Subcutaneous abdominal adipose tissue (tissue), 5 donors: ENCODE results near the gene SRSF8.
"Not testable (repeated sequence)": the region's sequence is repeated elsewhere in the genome, so short reads cannot be mapped to it uniquely, and the experiment has no call there.

ENCODE experiments used
- H3K27ac ChIP-seq: one replicate; pipeline ENCODE4 v1.7.0; 2013; ENCODE audit warnings: low read depth, mild to moderate bottlenecking, inconsistent platforms, low read length, moderate library complexity
- H3K27me3 ChIP-seq, 5 donors: one replicate each; pipeline ENCODE4 v1.7.0; 2013; ENCODE audit warnings: low read length in 5 of 5, inconsistent platforms in 1 of 5; ENCODE audit not compliant: control insufficient read depth in 5 of 5, insufficient read depth in 4 of 5
- H3K36me3 ChIP-seq, 5 donors: one replicate each; pipeline ENCODE4 v1.7.0; 2013; ENCODE audit warnings: low read length in 5 of 5; ENCODE audit not compliant: control insufficient read depth in 5 of 5, insufficient read depth in 5 of 5
- H3K4me1 ChIP-seq, 5 donors: one replicate each; pipeline ENCODE4 v1.7.0; 2013; ENCODE audit warnings: low read length in 5 of 5, mild to moderate bottlenecking in 3 of 5, moderate library complexity in 1 of 5; ENCODE audit not compliant: control insufficient read depth in 5 of 5, insufficient read depth in 5 of 5
- H3K4me3 ChIP-seq, 5 donors: one replicate each; pipeline ENCODE4 v1.7.0; 2013; ENCODE audit warnings: low read length in 5 of 5, low read depth in 1 of 5
- H3K9ac ChIP-seq, 5 donors: one replicate each; pipeline ENCODE4 v1.7.0; 2013; ENCODE audit warnings: low read length in 5 of 5, mild to moderate bottlenecking in 4 of 5, moderate library complexity in 3 of 5
- H3K9me3 ChIP-seq, 5 donors: one replicate each; pipeline ENCODE4 v1.7.0; 2013; ENCODE audit warnings: low read length in 5 of 5; ENCODE audit not compliant: control insufficient read depth in 5 of 5
- donor health status: healthy.
- donor health status: healthy.
- donor health status: healthy.
- donor health status: healthy.
- donor health status: healthy.

Gene SRSF8

GRCh38 chr11:95044010-95044409 lies 22.7 kb upstream of the SRSF8 start:
- Histone ChIP-seq H3K9me3 (no peaks in the 10 kb centered on the region), H3K27me3 (peaks cover 0 to 14% (median 6%) of the 10 kb centered on the region in 5 donors), H3K9ac (no peak overlapping the region), H3K4me1 (no peaks in the 10 kb centered on the region), H3K36me3 (no peaks in the 10 kb centered on the region), H3K4me3 (no peak overlapping the region), H3K27ac (no peak overlapping the region)

- Histone ChIP-seq H3K4me3 (no peak overlapping the region), H3K4me1 (no peaks in the 10 kb centered on the region), H3K27me3 (peaks cover 0 to 16% (median 4%) of the 10 kb centered on the region in 5 donors), H3K27ac (no peak overlapping the region), H3K9ac (no peak overlapping the region), H3K36me3 (no peaks in the 10 kb centered on the region), H3K9me3 (no peaks in the 10 kb centered on the region)
These were observed 20.9 kb upstream of the SRSF8 start for GRCh38 chr11:95045812-95046211.

- not testable (repeated sequence) for H3K9ac ChIP-seq, H3K9me3 ChIP-seq, H3K27ac ChIP-seq, H3K4me3 ChIP-seq, H3K4me1 ChIP-seq, H3K36me3 ChIP-seq
- H3K27me3 ChIP-seq = peaks cover 0 to 13% (median 6%) of the 10 kb centered on the region in 5 donors
These were observed 17.6 kb upstream of the SRSF8 start, which contains the start of gene KDM4F for GRCh38 chr11:95049122-95049521. KDM4F (plus strand) TSS chr11:95049422.

GRCh38 chr11:95050595-95051202 lies 16.0 kb upstream of the SRSF8 start:
- H3K9ac ChIP-seq = no peak overlapping the region
- no peaks in the 10 kb centered on the region for H3K9me3 ChIP-seq
- peaks cover 0 to 14% (median 8%) of the 10 kb centered on the region in 5 donors for H3K27me3 ChIP-seq
- H3K4me3 ChIP-seq = no peak overlapping the region
- no peaks in the 10 kb centered on the region for H3K4me1 ChIP-seq
- H3K36me3 ChIP-seq = no peaks in the 10 kb centered on the region
- no peak overlapping the region for H3K27ac ChIP-seq

GRCh38 chr11:95054356-95054755 lies 12.4 kb upstream of the SRSF8 start:
- peaks cover 0 to 13% (median 8%) of the 10 kb centered on the region in 5 donors for H3K27me3 ChIP-seq
- H3K4me3 ChIP-seq = no peak overlapping the region
- no peaks in the 10 kb centered on the region for H3K9me3 ChIP-seq
- H3K4me1 ChIP-seq = no peaks in the 10 kb centered on the region
- H3K27ac ChIP-seq = no peak overlapping the region
- no peaks in the 10 kb centered on the region for H3K36me3 ChIP-seq
- no peak overlapping the region for H3K9ac ChIP-seq

DNA sequence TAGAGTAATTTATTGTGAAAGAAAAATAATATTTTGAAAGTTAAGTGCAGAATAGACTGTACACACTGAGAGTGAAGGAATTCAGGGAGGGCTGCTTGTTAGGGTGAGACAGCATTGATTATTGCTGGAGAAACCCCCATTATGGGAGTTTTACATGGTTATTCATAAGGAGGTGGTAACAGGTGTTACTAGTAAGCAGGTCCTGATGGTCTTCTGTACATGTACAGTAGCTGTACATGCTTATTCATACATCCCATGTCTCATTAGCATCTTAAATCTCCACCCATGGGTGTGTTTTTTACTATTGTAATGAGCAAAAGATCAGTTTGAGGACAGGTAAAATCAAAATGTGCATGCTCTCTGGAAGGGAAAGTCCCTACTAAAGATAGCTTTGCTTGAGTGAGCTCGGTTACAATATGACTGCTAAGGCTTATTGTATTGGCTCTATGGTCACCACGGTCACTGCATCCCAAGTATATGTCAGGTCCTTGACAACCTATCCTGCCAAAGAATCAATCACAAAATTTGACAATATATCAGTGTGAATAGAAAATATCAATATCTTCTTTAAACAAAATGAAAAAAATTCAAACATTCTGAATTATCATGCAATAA lies 11.3 kb upstream of the SRSF8 start:
- no peak overlapping the region for H3K27ac ChIP-seq
- H3K27me3 ChIP-seq = peaks cover 0 to 12% (median 8%) of the 10 kb centered on the region in 5 donors
- no peaks in the 10 kb centered on the region for H3K4me1 ChIP-seq
- no peaks in the 10 kb centered on the region for H3K36me3 ChIP-seq
- H3K4me3 ChIP-seq = no peak overlapping the region
- no peak overlapping the region for H3K9ac ChIP-seq
- no peaks in the 10 kb centered on the region for H3K9me3 ChIP-seq

- Histone ChIP-seq H3K27ac (no peak overlapping the region), H3K4me1 (no peaks in the 10 kb centered on the region), H3K36me3 (no peaks in the 10 kb centered on the region), H3K4me3 (no peak overlapping the region), H3K9me3 (no peaks in the 10 kb centered on the region), H3K27me3 (peaks cover 0 to 10% (median 8%) of the 10 kb centered on the region in 5 donors), H3K9ac (no peak overlapping the region)
These were observed 8.8 kb upstream of the SRSF8 start for GRCh38 chr11:95057959-95058358.

- no peak overlapping the region for H3K9ac ChIP-seq
- H3K9me3 ChIP-seq = no peaks in the 10 kb centered on the region
- H3K27ac ChIP-seq = no peak overlapping the region
These were observed 8.1 kb upstream of the SRSF8 start for GRCh38 chr11:95058621-95059020.

DNA sequence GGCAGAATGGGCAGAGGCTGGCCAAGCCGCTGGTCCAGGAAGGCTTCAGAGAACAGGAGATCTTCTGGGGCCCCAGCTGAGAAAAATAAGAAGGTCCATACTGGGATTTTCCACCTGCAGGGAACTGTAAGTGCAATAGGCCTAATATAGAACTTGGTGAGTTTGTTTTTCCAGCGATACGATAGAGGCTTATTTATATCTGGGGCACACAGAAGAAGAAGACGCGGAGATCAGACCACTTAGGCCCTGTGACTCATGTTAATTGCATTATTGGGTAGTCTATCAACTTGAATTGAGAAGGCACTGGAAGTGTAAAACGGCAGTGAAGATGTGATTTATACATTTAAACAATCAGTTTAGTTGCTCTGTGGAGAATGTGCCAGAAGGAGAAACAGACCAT lies 7.7 kb upstream of the SRSF8 start:
- Histone ChIP-seq H3K36me3 (no peaks in the 10 kb centered on the region), H3K9ac (no peak overlapping the region), H3K4me3 (no peak overlapping the region), H3K4me1 (no peaks in the 10 kb centered on the region), H3K27ac (no peak overlapping the region), H3K9me3 (no peaks in the 10 kb centered on the region), H3K27me3 (peaks cover 0 to 5% (median 2%) of the 10 kb centered on the region in 5 donors)

More at GRCh38 chr11:95058621-95059020, 8.1 kb upstream of the SRSF8 start:
- H3K4me3 ChIP-seq = no peak overlapping the region
- H3K4me1 ChIP-seq = no peaks in the 10 kb centered on the region
- H3K36me3 ChIP-seq = no peaks in the 10 kb centered on the region
- H3K27me3 ChIP-seq = peaks cover 0 to 7% (median 6%) of the 10 kb centered on the region in 5 donors

DNA sequence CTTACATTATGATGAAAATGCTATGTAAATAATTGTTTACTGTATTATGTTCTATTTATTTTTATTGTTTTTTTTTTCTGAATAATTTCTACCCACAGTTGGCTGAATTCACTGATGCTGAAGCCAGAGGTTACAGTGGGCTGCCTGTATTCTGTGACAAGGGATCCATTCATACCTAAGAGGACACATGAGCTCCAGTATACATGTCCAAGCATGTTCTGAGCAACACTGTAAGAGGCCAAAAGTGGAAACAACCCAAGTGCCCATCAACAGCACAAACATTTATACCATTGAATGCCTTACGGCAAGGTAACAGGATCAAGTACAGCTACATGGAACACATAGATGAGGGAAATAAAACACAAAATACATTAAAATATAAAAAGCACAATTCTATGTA lies 1.4 kb upstream of the SRSF8 start:
- no peak overlapping the region for H3K4me3 ChIP-seq
- H3K27ac ChIP-seq = no peak overlapping the region
- H3K4me1 ChIP-seq = peaks cover 2 to 28% (median 25%) of the 10 kb centered on the region in 5 donors
- no peaks in the 10 kb centered on the region for H3K36me3 ChIP-seq
- no peaks in the 10 kb centered on the region for H3K9me3 ChIP-seq
- no peak overlapping the region for H3K9ac ChIP-seq
- no peaks in the 10 kb centered on the region for H3K27me3 ChIP-seq
